GM23248 (cell line): ENCODE results near the gene SOD1. TPM values are rescaled to one million over a fixed set of nuclear protein-coding genes. Genes with fewer than 3 reads are reported as not detected.

Source experiments
- DNase-seq: peaks from one replicate; pipeline ENCODE4 v3.0.0-alpha.2; 2015
- H2AFZ ChIP-seq: fragments of 200-600 bp; sonication (generic); 2 replicates; pipeline ENCODE4 v1.6.1; 2016; ENCODE audit warnings: antibody characterized with exemption
- H3F3A ChIP-seq: fragments of 200-600 bp; sonication (generic); 2 replicates; pipeline ENCODE4 v1.6.1; 2016; ENCODE audit warnings: mild to moderate bottlenecking, antibody characterized with exemption, mixed run types; ENCODE audit not compliant: insufficient read depth
- H3K27ac ChIP-seq: fragments of 200-600 bp; sonication (generic); 2 replicates; pipeline ENCODE4 v1.5.1; 2016; ENCODE audit warnings: mild to moderate bottlenecking
- H3K27me3 ChIP-seq: fragments of 200-600 bp; sonication (generic); replicated peaks from 2 replicates; pipeline ENCODE4 v1.6.1; 2016; ENCODE audit warnings: mild to moderate bottlenecking; ENCODE audit not compliant: insufficient read depth
- H3K36me3 ChIP-seq: fragments of 200-600 bp; sonication (generic); 2 replicates; pipeline ENCODE4 v1.6.1; 2016; ENCODE audit warnings: low read depth, mild to moderate bottlenecking
- H3K4me1 ChIP-seq: fragments of 200-600 bp; sonication (generic); 2 replicates; pipeline ENCODE4 v1.6.1; 2016; ENCODE audit warnings: mild to moderate bottlenecking; ENCODE audit not compliant: insufficient read depth
- H3K4me2 ChIP-seq: fragments of 200-600 bp; sonication (generic); one replicate; pipeline ENCODE4 v1.6.1; 2016; ENCODE audit warnings: mild to moderate bottlenecking; ENCODE audit not compliant: unreplicated experiment
- H3K4me3 ChIP-seq: fragments of 200-600 bp; sonication (generic); 2 replicates; pipeline ENCODE4 v1.5.1; 2016; ENCODE audit warnings: mild to moderate bottlenecking
- H3K79me2 ChIP-seq: fragments of 200-600 bp; sonication (generic); 2 replicates; pipeline ENCODE4 v1.6.1; 2016; ENCODE audit warnings: mild to moderate bottlenecking; ENCODE audit not compliant: insufficient read depth
- H3K9ac ChIP-seq: fragments of 200-600 bp; sonication (generic); 2 replicates; pipeline ENCODE4 v1.6.1; 2016; ENCODE audit warnings: mild to moderate bottlenecking
- H3K9me2 ChIP-seq: fragments of 200-600 bp; sonication (generic); 2 replicates; pipeline ENCODE4 v1.6.1; 2016; ENCODE audit warnings: mixed run types, mild to moderate bottlenecking, moderate library complexity; ENCODE audit not compliant: insufficient read depth
- H3K9me3 ChIP-seq: fragments of 200-600 bp; sonication (generic); one replicate; pipeline ENCODE4 v1.6.1; 2017; ENCODE audit warnings: low read depth
- H4K20me1 ChIP-seq: fragments of 200-600 bp; sonication (generic); 2 replicates; pipeline ENCODE4 v1.6.0; 2016; ENCODE audit not compliant: insufficient read depth
- EZH2 ChIP-seq: fragments of 200-600 bp; sonication (generic); IDR thresholded peaks from 2 replicates; pipeline ENCODE4 v1.6.1; 2018; ENCODE audit warnings: antibody characterized with exemption, mild to moderate bottlenecking; ENCODE audit not compliant: insufficient read depth, poor library complexity, severe bottlenecking
- EZH2phosphoT487 ChIP-seq: fragments of 200-600 bp; sonication (generic); IDR thresholded peaks from 2 replicates; pipeline ENCODE4 v1.6.1; 2018; ENCODE audit warnings: antibody characterized with exemption, moderate library complexity, mild to moderate bottlenecking, low read depth; ENCODE audit not compliant: insufficient read depth
- WGBS, 2 experiments: methylation state at CpG; one replicate each; pipeline ENCODE4 v1.1.6; 2015 to 2017; ENCODE audit warnings: low lambda C conversion rate in 2 of 2, low coverage in 1 of 2; ENCODE audit errors: missing lambda C conversion rate in 2 of 2; 5-methylcytosine and 5-hydroxymethylcytosine counted together
- in situ Hi-C: fragments of 300-500 bp; cut with MboI; formaldehyde crosslinking; loops from 2 replicates; pipeline ENCODE4 v1.15.0; 2020
- polyA plus RNA-seq: library from polyadenylated mRNA; unstranded; fragments of >200 nt; fragmentation: Nextera tagmentation; extraction: Ambion mirVana; gene quantifications from 2 replicates; pipeline ENCODE4 v1.2.1, GENCODE V29; 2016
- total RNA-seq: library from RNA; depleted of rRNA; stranded (reverse); fragments of >200 nt; shearing (Covaris generic); gene quantifications from 2 replicates; pipeline ENCODE4 v1.2.3, GENCODE V29; 2014

SOD1 gene
- total and polyA plus RNA-seq, 2 experiments from 2014 or later, result 185 to 350 TPM

DNA sequence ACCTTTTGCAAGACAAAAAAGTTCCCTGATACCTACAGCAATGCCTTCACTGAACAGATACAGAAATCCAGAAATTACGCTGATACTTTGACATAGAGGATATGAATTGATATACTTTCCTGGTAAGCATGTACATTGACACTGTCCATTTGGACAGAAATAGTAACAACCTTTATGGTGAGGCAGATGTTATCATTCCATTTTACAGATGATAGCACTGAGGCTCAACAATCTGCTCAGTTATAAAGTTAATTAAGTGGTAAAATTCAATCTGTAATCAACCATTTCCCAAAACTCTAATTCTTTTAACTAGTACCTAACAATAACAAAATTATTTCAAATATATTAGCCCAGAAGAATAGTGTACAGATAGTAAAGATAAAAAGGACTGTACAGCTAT, 51.8 kb downstream of the SOD1 start:
- H3K4me1 ChIP-seq, result peaks cover 61% of the 10 kb centered on the region
- H3K27ac ChIP-seq, result peak overlapping the region; percentile 55
- H4K20me1 ChIP-seq, result peaks cover 6% of the 10 kb centered on the region; the same call in 1 of the 2 replicates

DNA sequence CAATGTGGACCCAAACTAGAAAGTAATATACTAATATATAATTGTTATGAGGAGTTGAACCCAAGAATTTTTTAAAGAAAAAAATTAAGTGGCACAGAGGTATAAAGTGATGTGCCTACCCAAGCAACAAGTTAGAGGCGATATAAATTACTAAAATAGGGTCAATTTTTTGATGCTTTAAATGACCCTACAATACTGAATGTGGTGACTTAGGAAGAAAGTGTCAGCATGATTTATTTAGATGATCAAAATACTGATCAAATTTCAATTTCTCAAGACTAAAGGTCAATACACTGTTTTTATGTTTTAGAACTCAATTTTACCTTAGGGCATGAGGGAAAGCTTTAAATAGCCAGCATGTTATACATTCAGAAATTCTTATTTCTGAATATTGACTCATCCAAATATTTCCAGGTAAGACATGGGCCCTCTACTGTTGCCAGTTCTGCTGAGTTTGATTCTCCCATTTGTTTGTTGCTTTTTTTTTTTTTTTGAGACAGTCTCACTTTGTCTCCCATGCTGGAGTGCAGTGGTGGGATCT, 52.3 kb downstream of the SOD1 start:
- H3K4me3 ChIP-seq, result no peak overlapping the region
- TF ChIP-seq EZH2 (no peak), EZH2phosphoT487 (no peak)
- H3K27ac ChIP-seq, result no peak overlapping the region
- 97 to 100% methylated on average over 1 of the region's 1 CpG for WGBS, 2 experiments
- no peaks in the 10 kb centered on the region for H3K36me3 ChIP-seq
- H4K20me1 ChIP-seq, result peaks cover 8% of the 10 kb centered on the region; the same call in 1 of the 2 replicates
- no peak for DNase-seq
- no peak overlapping the region for H3K9ac ChIP-seq
- no peaks in the 10 kb centered on the region for H3K9me2 ChIP-seq
- H3K79me2 ChIP-seq, result peaks cover 100% of the 10 kb centered on the region
- H3K27me3 ChIP-seq, result no peaks in the 10 kb centered on the region
- peaks cover 66% of the 10 kb centered on the region for H3K4me1 ChIP-seq
- no peak overlapping the region for H3K4me2 ChIP-seq
- in situ Hi-C loops, result no loop called here
- no peak overlapping the region for H2AFZ ChIP-seq
- H3F3A ChIP-seq, result peaks cover 42% of the 10 kb centered on the region
- no peaks in the 10 kb centered on the region for H3K9me3 ChIP-seq

More for the DNA sequence above, 51.8 kb downstream of the SOD1 start:
- no peaks in the 10 kb centered on the region for H3K36me3 ChIP-seq
- peaks cover 100% of the 10 kb centered on the region for H3K79me2 ChIP-seq
- no peak for DNase-seq
- H3K4me2 ChIP-seq, result peak overlapping the region; percentile 63
- H3K4me3 ChIP-seq, result peak overlapping the region; percentile 12; the same call in 1 of the 2 replicates
- peaks cover 42% of the 10 kb centered on the region for H3F3A ChIP-seq
- no peaks in the 10 kb centered on the region for H3K9me3 ChIP-seq
- WGBS, 2 experiments, result 97 to 100% methylated on average over 1 of the region's 1 CpG
- no peaks in the 10 kb centered on the region for H3K27me3 ChIP-seq
- H2AFZ ChIP-seq, result no peak overlapping the region
- TF ChIP-seq EZH2 (no peak), EZH2phosphoT487 (no peak)
- no peaks in the 10 kb centered on the region for H3K9me2 ChIP-seq
- in situ Hi-C loops, result no loop called here
- H3K9ac ChIP-seq, result peak overlapping the region; percentile 8; the same call in 1 of the 2 replicates

DNA sequence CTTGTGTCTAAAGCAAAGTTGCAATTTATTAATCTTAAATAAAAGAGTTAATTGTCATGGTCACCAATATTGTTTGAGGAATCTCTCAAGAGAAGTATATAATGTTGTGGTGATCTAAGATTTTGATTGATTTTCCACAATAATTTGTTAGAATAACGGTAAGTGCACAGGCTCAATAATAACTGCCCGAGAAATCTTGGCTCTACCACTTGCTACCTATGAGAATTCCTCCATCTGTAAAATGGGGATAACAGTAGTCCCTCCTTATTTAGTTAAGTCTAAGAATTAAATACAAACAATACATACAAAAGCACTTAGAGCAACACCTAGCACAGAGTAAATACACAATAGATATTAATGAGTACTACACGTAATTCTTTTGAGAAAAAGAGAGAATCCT, 53.6 kb downstream of the SOD1 start:
- no peaks in the 10 kb centered on the region for H3K9me2 ChIP-seq
- H3K79me2 ChIP-seq, result peaks cover 100% of the 10 kb centered on the region
- H3K4me1 ChIP-seq, result peaks cover 69% of the 10 kb centered on the region
- peak overlapping the region; percentile 1 for H3K4me2 ChIP-seq
- no peaks in the 10 kb centered on the region for H3K27me3 ChIP-seq
- no peak overlapping the region for H2AFZ ChIP-seq
- H3F3A ChIP-seq, result peaks cover 42% of the 10 kb centered on the region
- in situ Hi-C loops, result no loop called here
- no peaks in the 10 kb centered on the region for H3K36me3 ChIP-seq
- no peak overlapping the region for H3K4me3 ChIP-seq
- no peak overlapping the region for H3K9ac ChIP-seq
- 61 to 66% methylated on average over 3 of the region's 3 CpGs for WGBS, 2 experiments
- no peak for DNase-seq
- H3K27ac ChIP-seq, result no peak overlapping the region
- TF ChIP-seq EZH2phosphoT487, result no peak
- TF ChIP-seq EZH2, result no peak
- H4K20me1 ChIP-seq, result peaks cover 14% of the 10 kb centered on the region
- H3K9me3 ChIP-seq, result no peaks in the 10 kb centered on the region

GRCh38 chr21:31713973-31714740, 54.7 kb downstream of the SOD1 start:
- TF ChIP-seq EZH2phosphoT487 (no peak), EZH2 (no peak)

More at GRCh38 chr21:31713973-31714740, 54.7 kb downstream of the SOD1 start:
- Histone ChIP-seq H4K20me1 (peaks cover 20% of the 10 kb centered on the region), H3K9ac (no peak overlapping the region), H3K27me3 (no peaks in the 10 kb centered on the region), H3K9me3 (no peaks in the 10 kb centered on the region), H3K9me2 (no peaks in the 10 kb centered on the region), H3K4me3 (no peak overlapping the region), H3K4me2 (peak overlapping the region; percentile 26), H3K27ac (peak overlapping the region; percentile 33), H2AFZ (no peak overlapping the region), H3K79me2 (peaks cover 100% of the 10 kb centered on the region), H3K36me3 (no peaks in the 10 kb centered on the region), H3F3A (peaks cover 42% of the 10 kb centered on the region), H3K4me1 (peaks cover 69% of the 10 kb centered on the region)
- 69 to 75% methylated on average over 5 of the region's 5 CpGs for WGBS, 2 experiments
- in situ Hi-C loops, result no loop called here
- DNase-seq, result peak; percentile 58
